LNCAP (cell line): ENCODE measurements around the gene CD34.

Experiments
- CTCF ChIP-seq: fragments of 450-650 bp; IDR thresholded peaks from 2 replicates; pipeline ENCODE4 v1.5.1; 2017; ENCODE audit warnings: mild to moderate bottlenecking

CD34 gene

GRCh38 chr1:207860531-207860930 lies 50.4 kb downstream of the CD34 start:
- no peak for TF ChIP-seq CTCF

GRCh38 chr1:207858806-207859205 lies 52.1 kb downstream of the CD34 start:
- no peak for TF ChIP-seq CTCF

- no peak for TF ChIP-seq CTCF
Measured at GRCh38 chr1:207858281-207858680, 52.6 kb downstream of the CD34 start.

- no peak for TF ChIP-seq CTCF
Measured at GRCh38 chr1:207857447-207857846, 53.5 kb downstream of the CD34 start.

- no peak for TF ChIP-seq CTCF
Measured at GRCh38 chr1:207856276-207857023, 54.5 kb downstream of the CD34 start.

- TF ChIP-seq CTCF = no peak
Measured at GRCh38 chr1:207854001-207854400, 56.9 kb downstream of the CD34 start.

- no peak for TF ChIP-seq CTCF
Measured at GRCh38 chr1:207853372-207853757, 57.6 kb downstream of the CD34 start.
